GM19467 (cell line): ENCODE results near the gene SLC2A1.

Experiments
- ATAC-seq: cut with Tn5 transposase; IDR thresholded peaks from one replicate; pipeline ENCODE4 v1.9.1; 2021; ENCODE audit warnings: mild to moderate bottlenecking, moderate library complexity; ENCODE audit not compliant: unreplicated experiment

The SLC2A1 gene

GRCh38 chr1:42944246-42944928 lies 14.3 kb downstream of the SLC2A1 start:
- ATAC-seq = no peak

GRCh38 chr1:42943728-42944127 lies 14.9 kb downstream of the SLC2A1 start:
- no peak for ATAC-seq

- no peak for ATAC-seq
Observed at GRCh38 chr1:42943166-42943565, 15.5 kb downstream of the SLC2A1 start.

- no peak for ATAC-seq
Observed at GRCh38 chr1:42942444-42942843, 16.2 kb downstream of the SLC2A1 start.

GRCh38 chr1:42941640-42942330 lies 16.9 kb downstream of the SLC2A1 start:
- ATAC-seq = no peak

GRCh38 chr1:42940851-42941639 lies 17.6 kb downstream of the SLC2A1 start:
- ATAC-seq = no peak

- ATAC-seq = no peak
Observed at GRCh38 chr1:42938645-42939615, 19.7 kb downstream of the SLC2A1 start.

GRCh38 chr1:42937836-42938644 lies 20.6 kb downstream of the SLC2A1 start:
- ATAC-seq = no peak

- ATAC-seq = no peak
Observed at GRCh38 chr1:42937141-42937696, 21.4 kb downstream of the SLC2A1 start.

- no peak for ATAC-seq
Observed at GRCh38 chr1:42936309-42937078, 22.2 kb downstream of the SLC2A1 start.

GRCh38 chr1:42935971-42936308 lies 22.7 kb downstream of the SLC2A1 start:
- no peak for ATAC-seq

- ATAC-seq = no peak
Observed at GRCh38 chr1:42935313-42935895, 23.3 kb downstream of the SLC2A1 start.

- no peak for ATAC-seq
Observed at GRCh38 chr1:42934541-42935312, 23.9 kb downstream of the SLC2A1 start.

GRCh38 chr1:42933610-42934491 lies 24.8 kb downstream of the SLC2A1 start:
- ATAC-seq = no peak

- no peak for ATAC-seq
Observed at GRCh38 chr1:42933060-42933586, 25.5 kb downstream of the SLC2A1 start.

GRCh38 chr1:42932442-42932941 lies 26.2 kb downstream of the SLC2A1 start:
- ATAC-seq = no peak
